Smooth muscle cell (in vitro differentiated cells): Measurements from ENCODE around the gene FBLN5. TPM values are rescaled to one million over a fixed set of nuclear protein-coding genes. Genes with fewer than 3 reads are reported as not detected.

ENCODE experiments used
- DNase-seq: peaks from one replicate; lab custom pipeline; 2025; ENCODE audit not compliant: unreplicated experiment; lab: John Stamatoyannopoulos, UW
- H2AFZ ChIP-seq: fragments of 200-600 bp; sonication (generic); 2 replicates; pipeline ENCODE4 v1.6.0; 2016; ENCODE audit warnings: antibody characterized with exemption, low read depth, mild to moderate bottlenecking
- H3F3A ChIP-seq: fragments of 200-600 bp; sonication (generic); 2 replicates; pipeline ENCODE4 v1.6.0; 2017; ENCODE audit warnings: antibody characterized with exemption, low read depth
- H3K27ac ChIP-seq: fragments of 200-600 bp; sonication (generic); 2 replicates; pipeline ENCODE4 v1.5.1; 2016; ENCODE audit warnings: low read depth, mild to moderate bottlenecking
- H3K27me3 ChIP-seq: fragments of 200-600 bp; sonication (generic); 2 replicates; pipeline ENCODE4 v1.6.1; 2016; ENCODE audit warnings: low read depth, mild to moderate bottlenecking
- H3K36me3 ChIP-seq: fragments of 200-600 bp; sonication (generic); 2 replicates; pipeline ENCODE4 v1.5.1; 2016; ENCODE audit warnings: low read depth
- H3K4me1 ChIP-seq: fragments of 200-600 bp; sonication (generic); 2 replicates; pipeline ENCODE4 v1.5.1; 2016; ENCODE audit warnings: low read depth
- H3K4me2 ChIP-seq: fragments of 200-600 bp; sonication (generic); 2 replicates; pipeline ENCODE4 v1.6.0; 2016; ENCODE audit warnings: mild to moderate bottlenecking
- H3K4me3 ChIP-seq: fragments of 200-600 bp; sonication (generic); 2 replicates; pipeline ENCODE4 v1.5.1; 2016; ENCODE audit warnings: mild to moderate bottlenecking
- H3K79me2 ChIP-seq: fragments of 200-600 bp; sonication (generic); 2 replicates; pipeline ENCODE4 v1.6.0; 2016; ENCODE audit warnings: low read depth, mild to moderate bottlenecking
- H3K9ac ChIP-seq: fragments of 200-600 bp; sonication (generic); 2 replicates; pipeline ENCODE4 v1.6.0; 2016; ENCODE audit warnings: low read depth
- H3K9me3 ChIP-seq: fragments of 200-600 bp; sonication (generic); replicated peaks from 2 replicates; pipeline ENCODE4 v1.5.1; 2016; ENCODE audit warnings: low read depth
- H4K20me1 ChIP-seq: fragments of 200-600 bp; sonication (generic); 2 replicates; pipeline ENCODE4 v1.6.0; 2016; ENCODE audit warnings: low read depth
- WGBS: methylation state at CpG from one replicate; pipeline ENCODE4 v1.1.7; 2016; ENCODE audit warnings: low lambda C conversion rate; 5-methylcytosine and 5-hydroxymethylcytosine counted together
- polyA plus RNA-seq: library from polyadenylated mRNA; unstranded; fragments of >200 nt; fragmentation: Nextera tagmentation; extraction: Ambion mirVana; gene quantifications from 2 replicates; pipeline ENCODE4 v1.2.1, GENCODE V29; 2016
- total RNA-seq: library from RNA; depleted of rRNA; stranded (reverse); fragments of >200 nt; gene quantifications from 2 replicates; pipeline ENCODE4 v1.2.3, GENCODE V29; 2014
- TF ChIP-seq, protein P1 (sequence below): fragments of 200-600 bp; sonication (generic); IDR thresholded peaks from 2 replicates; pipeline ENCODE4 v1.5.1; 2017; ENCODE audit warnings: borderline replicate concordance, mild to moderate bottlenecking, antibody characterized with exemption; ENCODE audit not compliant: insufficient read depth, poor library complexity, severe bottlenecking

Gene FBLN5
- total and polyA plus RNA-seq, 2 experiments from 2014 or later: 109 to 154 TPM

- Histone ChIP-seq H3K9me3 (no peaks in the 10 kb centered on the region), H3K36me3 (no peaks in the 10 kb centered on the region), H3K9ac (no peak overlapping the region), H4K20me1 (no peaks in the 10 kb centered on the region), H3K27me3 (no peaks in the 10 kb centered on the region), H3F3A (no peaks in the 10 kb centered on the region), H3K4me2 (no peak overlapping the region), H2AFZ (no peak overlapping the region), H3K4me3 (no peak overlapping the region), H3K4me1 (no peaks in the 10 kb centered on the region), H3K27ac (no peak overlapping the region), H3K79me2 (no peaks in the 10 kb centered on the region)
- DNase-seq: no peak
- 98% methylated on average over 2 of the region's 2 CpGs for WGBS
- TF ChIP-seq, protein P1, sequence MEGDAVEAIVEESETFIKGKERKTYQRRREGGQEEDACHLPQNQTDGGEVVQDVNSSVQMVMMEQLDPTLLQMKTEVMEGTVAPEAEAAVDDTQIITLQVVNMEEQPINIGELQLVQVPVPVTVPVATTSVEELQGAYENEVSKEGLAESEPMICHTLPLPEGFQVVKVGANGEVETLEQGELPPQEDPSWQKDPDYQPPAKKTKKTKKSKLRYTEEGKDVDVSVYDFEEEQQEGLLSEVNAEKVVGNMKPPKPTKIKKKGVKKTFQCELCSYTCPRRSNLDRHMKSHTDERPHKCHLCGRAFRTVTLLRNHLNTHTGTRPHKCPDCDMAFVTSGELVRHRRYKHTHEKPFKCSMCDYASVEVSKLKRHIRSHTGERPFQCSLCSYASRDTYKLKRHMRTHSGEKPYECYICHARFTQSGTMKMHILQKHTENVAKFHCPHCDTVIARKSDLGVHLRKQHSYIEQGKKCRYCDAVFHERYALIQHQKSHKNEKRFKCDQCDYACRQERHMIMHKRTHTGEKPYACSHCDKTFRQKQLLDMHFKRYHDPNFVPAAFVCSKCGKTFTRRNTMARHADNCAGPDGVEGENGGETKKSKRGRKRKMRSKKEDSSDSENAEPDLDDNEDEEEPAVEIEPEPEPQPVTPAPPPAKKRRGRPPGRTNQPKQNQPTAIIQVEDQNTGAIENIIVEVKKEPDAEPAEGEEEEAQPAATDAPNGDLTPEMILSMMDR: no peak
These were observed 41.1 kb downstream of the FBLN5 start for GRCh38 chr14:91906374-91906773.

GRCh38 chr14:91904956-91905645 lies 42.4 kb downstream of the FBLN5 start:
- no peaks in the 10 kb centered on the region for H3K79me2 ChIP-seq
- H3K4me3 ChIP-seq: no peak overlapping the region
- H3K4me1 ChIP-seq: no peaks in the 10 kb centered on the region
- no peak for DNase-seq
- H3K27ac ChIP-seq: no peak overlapping the region
- 93% methylated on average over 9 of the region's 9 CpGs for WGBS
- no peaks in the 10 kb centered on the region for H3K27me3 ChIP-seq
- no peaks in the 10 kb centered on the region for H3F3A ChIP-seq
- H3K9ac ChIP-seq: no peak overlapping the region
- no peak overlapping the region for H3K4me2 ChIP-seq
- no peaks in the 10 kb centered on the region for H3K9me3 ChIP-seq
- no peak overlapping the region for H2AFZ ChIP-seq
- H3K36me3 ChIP-seq: no peaks in the 10 kb centered on the region
- no peaks in the 10 kb centered on the region for H4K20me1 ChIP-seq
- TF ChIP-seq, protein P1: no peak

GRCh38 chr14:91904483-91904882 lies 43.0 kb downstream of the FBLN5 start:
- no peak overlapping the region for H3K4me3 ChIP-seq
- no peaks in the 10 kb centered on the region for H3K36me3 ChIP-seq
- H4K20me1 ChIP-seq: no peaks in the 10 kb centered on the region
- DNase-seq: no peak
- 89% methylated on average over 8 of the region's 8 CpGs for WGBS
- no peak overlapping the region for H3K4me2 ChIP-seq
- no peaks in the 10 kb centered on the region for H3K9me3 ChIP-seq
- no peaks in the 10 kb centered on the region for H3F3A ChIP-seq
- H2AFZ ChIP-seq: no peak overlapping the region
- no peak overlapping the region for H3K27ac ChIP-seq
- no peaks in the 10 kb centered on the region for H3K27me3 ChIP-seq
- H3K9ac ChIP-seq: no peak overlapping the region
- no peaks in the 10 kb centered on the region for H3K79me2 ChIP-seq
- no peaks in the 10 kb centered on the region for H3K4me1 ChIP-seq
- TF ChIP-seq, protein P1: no peak

- H3K9ac ChIP-seq: no peak overlapping the region
- no peak overlapping the region for H3K27ac ChIP-seq
- H4K20me1 ChIP-seq: no peaks in the 10 kb centered on the region
- no peaks in the 10 kb centered on the region for H3K36me3 ChIP-seq
- no peak overlapping the region for H3K4me3 ChIP-seq
- H3K4me1 ChIP-seq: no peaks in the 10 kb centered on the region
- no peak overlapping the region for H2AFZ ChIP-seq
- no peaks in the 10 kb centered on the region for H3K27me3 ChIP-seq
- 90% methylated on average over 2 of the region's 2 CpGs for WGBS
- TF ChIP-seq, protein P1: no peak
- H3F3A ChIP-seq: no peaks in the 10 kb centered on the region
- no peaks in the 10 kb centered on the region for H3K79me2 ChIP-seq
- no peak overlapping the region for H3K4me2 ChIP-seq
- H3K9me3 ChIP-seq: no peaks in the 10 kb centered on the region
- DNase-seq: no peak
These were observed 44.4 kb downstream of the FBLN5 start for GRCh38 chr14:91903070-91903469.
